Measurements from ENCODE around the gene SPRYD4.

- TF ChIP-seq GATA3 (IDR thresholded peaks at IDR 0.05; ENCODE audit: low read depth, low read length) (no peak), GATA2 (IDR thresholded peaks at IDR 0.05; ENCODE audit: low read depth, low read length) (no peak)
Observed at GRCh38 chr12:56434828-56435227, 33.5 kb upstream of the SPRYD4 start.
